Non-pigmented ciliary epithelial cell (primary cell): ENCODE data around the gene DOC2B.
"Not testable (repeated sequence)": the region's sequence is repeated elsewhere in the genome, so short reads cannot be mapped to it uniquely, and the experiment has no call there.

ENCODE experiments used
- DNase-seq: peaks from one replicate; pipeline ENCODE4 v3.0.0-alpha.2; 2010; ENCODE audit warnings: low read depth

The DOC2B gene

GRCh38 chr17:181245-182049, at the start of gene DOC2B:
DOC2B (minus strand) TSS chr17:181650; CDS start chr17:181479, 171 bp downstream.
- DNase-seq, result no peak

- DNase-seq, result no peak
Measured at GRCh38 chr17:230395-230770, 48.9 kb upstream of the DOC2B start.

GRCh38 chr17:229709-230394, 48.4 kb upstream of the DOC2B start:
- no peak for DNase-seq

GRCh38 chr17:228951-229708, 47.7 kb upstream of the DOC2B start:
- no peak for DNase-seq

GRCh38 chr17:227946-228615, 46.6 kb upstream of the DOC2B start:
- no peak for DNase-seq

GRCh38 chr17:227078-227945, 45.9 kb upstream of the DOC2B start:
- DNase-seq, result no peak

GRCh38 chr17:226108-227077, 44.9 kb upstream of the DOC2B start:
- no peak for DNase-seq

GRCh38 chr17:225551-225950, 44.1 kb upstream of the DOC2B start:
- DNase-seq, result no peak

- DNase-seq, result not testable (repeated sequence)
Measured at GRCh38 chr17:224576-224975, 43.1 kb upstream of the DOC2B start.

- DNase-seq, result no peak
Measured at GRCh38 chr17:223723-224471, 42.4 kb upstream of the DOC2B start.

- DNase-seq, result no peak
Measured at GRCh38 chr17:222172-222571, 40.7 kb upstream of the DOC2B start.

- no peak for DNase-seq
Measured at GRCh38 chr17:219696-220095, 38.2 kb upstream of the DOC2B start.

- DNase-seq, result no peak
Measured at GRCh38 chr17:218432-219110, 37.1 kb upstream of the DOC2B start.

- DNase-seq, result no peak
Measured at GRCh38 chr17:216625-217024, 35.2 kb upstream of the DOC2B start.

GRCh38 chr17:215563-216478, 34.4 kb upstream of the DOC2B start:
- DNase-seq, result not testable (repeated sequence)

GRCh38 chr17:214881-215331, 33.5 kb upstream of the DOC2B start:
- no peak for DNase-seq

- no peak for DNase-seq
Measured at GRCh38 chr17:213286-214105, 32.0 kb upstream of the DOC2B start.
